Fibroblast of pulmonary artery (primary cell): ENCODE measurements around the gene ADGRL1.
A peak's percentile ranks its signal among the peaks of the same experiment; 100 is the strongest.
"Not testable (repeated sequence)": the region's sequence is repeated elsewhere in the genome, so short reads cannot be mapped to it uniquely, and the experiment has no call there.

Source experiments
- DNase-seq: peaks from one replicate; pipeline ENCODE4 v3.0.0-alpha.2; 2010; ENCODE audit warnings: low read depth
- H3K4me3 ChIP-seq: replicated peaks from 2 replicates; pipeline ENCODE4 v1.5.1; 2011; ENCODE audit warnings: low read depth, mild to moderate bottlenecking, control low read depth, low read length, moderate library complexity
- TF ChIP-seq, protein P1 (sequence below): IDR thresholded peaks from 2 replicates; pipeline ENCODE4 v1.5.1; 2011; ENCODE audit warnings: mild to moderate bottlenecking, control low read depth, low read length, inconsistent platforms; ENCODE audit errors: missing control alignments

ADGRL1 gene

DNA sequence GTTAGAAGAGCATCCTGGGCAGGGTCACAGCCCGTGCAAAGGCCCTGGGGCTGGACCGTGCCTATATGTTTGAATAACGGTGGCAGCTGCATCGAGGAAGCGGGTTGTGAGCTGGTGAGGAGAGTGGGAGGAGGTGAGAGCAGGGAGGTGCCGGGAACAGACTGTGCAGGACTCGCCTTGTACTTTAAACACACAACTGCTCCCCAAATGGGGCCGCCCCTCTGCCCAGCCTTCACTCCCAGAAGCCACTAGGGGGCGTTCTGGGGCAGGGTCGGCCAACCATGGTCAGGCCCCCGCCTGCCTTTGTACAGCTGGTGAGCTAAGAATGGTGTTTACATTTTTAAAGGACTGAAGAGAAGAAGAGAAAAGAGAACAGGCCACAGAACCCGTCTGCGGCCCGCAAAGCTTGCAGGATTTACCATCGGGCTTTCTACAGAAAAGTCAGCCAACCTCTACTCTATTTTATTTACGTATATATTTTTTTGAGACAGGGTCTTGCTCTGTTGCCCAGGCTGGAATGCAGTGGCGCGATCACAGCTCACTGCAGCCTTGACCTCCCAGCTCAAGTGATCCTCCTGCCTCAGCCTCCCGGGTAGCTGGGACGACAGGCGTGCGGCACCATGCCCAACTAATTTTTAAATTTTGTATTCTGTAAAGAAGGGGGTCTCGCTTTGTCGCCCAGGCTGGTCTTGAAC is 5.7 kb downstream of the ADGRL1 start:
- peak; percentile 42 for DNase-seq
- TF ChIP-seq, protein P1, sequence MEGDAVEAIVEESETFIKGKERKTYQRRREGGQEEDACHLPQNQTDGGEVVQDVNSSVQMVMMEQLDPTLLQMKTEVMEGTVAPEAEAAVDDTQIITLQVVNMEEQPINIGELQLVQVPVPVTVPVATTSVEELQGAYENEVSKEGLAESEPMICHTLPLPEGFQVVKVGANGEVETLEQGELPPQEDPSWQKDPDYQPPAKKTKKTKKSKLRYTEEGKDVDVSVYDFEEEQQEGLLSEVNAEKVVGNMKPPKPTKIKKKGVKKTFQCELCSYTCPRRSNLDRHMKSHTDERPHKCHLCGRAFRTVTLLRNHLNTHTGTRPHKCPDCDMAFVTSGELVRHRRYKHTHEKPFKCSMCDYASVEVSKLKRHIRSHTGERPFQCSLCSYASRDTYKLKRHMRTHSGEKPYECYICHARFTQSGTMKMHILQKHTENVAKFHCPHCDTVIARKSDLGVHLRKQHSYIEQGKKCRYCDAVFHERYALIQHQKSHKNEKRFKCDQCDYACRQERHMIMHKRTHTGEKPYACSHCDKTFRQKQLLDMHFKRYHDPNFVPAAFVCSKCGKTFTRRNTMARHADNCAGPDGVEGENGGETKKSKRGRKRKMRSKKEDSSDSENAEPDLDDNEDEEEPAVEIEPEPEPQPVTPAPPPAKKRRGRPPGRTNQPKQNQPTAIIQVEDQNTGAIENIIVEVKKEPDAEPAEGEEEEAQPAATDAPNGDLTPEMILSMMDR, result peak; percentile 44
- H3K4me3 ChIP-seq, result not testable (repeated sequence)

DNA sequence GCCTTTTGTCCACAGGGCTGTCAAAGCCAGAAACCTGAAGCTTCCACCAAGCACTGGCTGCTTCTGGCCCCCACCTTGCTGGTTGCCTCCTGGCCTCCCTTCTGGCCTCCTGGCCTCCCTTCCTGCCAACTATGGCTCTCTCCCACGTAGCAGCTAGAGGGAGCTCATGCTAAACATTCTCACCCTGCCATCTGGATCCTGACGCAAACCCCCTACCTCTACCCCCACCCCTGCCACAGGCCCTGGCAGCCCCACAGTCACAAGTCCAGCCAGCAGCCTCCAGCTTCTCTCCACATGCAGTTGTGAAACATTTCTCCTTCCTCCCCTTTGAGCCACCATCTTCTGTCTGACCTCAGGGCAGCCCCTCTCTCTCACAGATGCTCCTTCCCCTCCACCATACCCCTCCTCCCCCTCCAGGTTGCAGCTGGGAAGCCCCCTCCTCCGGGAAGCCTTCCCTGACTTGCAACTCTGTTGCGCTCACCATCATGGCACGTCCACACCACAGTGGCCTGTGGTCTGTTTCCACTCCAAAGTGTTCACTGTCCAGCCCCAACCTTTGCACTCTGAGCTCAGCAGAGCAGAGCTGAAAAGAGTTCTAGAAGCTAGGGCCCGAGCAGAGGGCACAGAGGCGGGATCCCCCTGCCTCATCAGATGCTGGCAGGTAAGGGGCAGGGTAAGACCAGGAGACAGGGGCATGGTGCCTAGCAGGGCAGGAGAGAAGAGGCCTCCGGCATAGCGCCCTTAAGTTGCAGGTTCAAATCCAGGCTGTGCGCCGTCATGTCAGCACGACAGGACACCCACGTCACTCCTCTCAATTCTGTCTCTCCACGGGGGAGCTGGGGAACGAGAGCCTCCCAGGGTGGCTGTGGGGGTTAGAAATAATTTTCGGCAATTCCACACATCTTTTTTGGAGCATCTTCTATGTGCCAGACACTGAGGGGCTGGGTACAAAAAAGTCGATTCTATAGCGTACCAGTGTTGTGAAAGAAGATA is 7.3 kb downstream of the ADGRL1 start:
- TF ChIP-seq, protein P1, result peak; percentile 6
- H3K4me3 ChIP-seq, result no peak overlapping the region
- peak; percentile 22 for DNase-seq

DNA sequence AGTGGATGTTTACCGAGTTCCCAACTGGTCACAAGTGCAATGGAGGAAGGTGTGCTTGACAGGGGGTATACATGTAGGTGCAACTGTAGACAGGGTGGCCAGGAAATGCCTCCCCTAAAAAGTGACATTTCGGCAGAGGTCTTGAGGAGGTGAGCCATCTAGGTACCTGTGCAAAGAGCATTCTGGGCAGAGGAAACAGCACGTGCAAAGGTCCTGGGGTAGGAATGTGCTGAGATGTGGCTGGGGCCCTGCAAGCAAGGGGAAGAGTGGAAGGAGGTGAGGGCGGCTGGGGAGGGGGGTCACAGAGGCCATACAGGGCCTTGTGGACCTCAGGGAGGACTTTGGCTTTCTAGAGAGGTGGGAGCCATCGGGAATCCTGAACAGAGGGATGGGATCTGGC is 8.1 kb downstream of the ADGRL1 start:
- no peak for DNase-seq
- no peak overlapping the region for H3K4me3 ChIP-seq
- TF ChIP-seq, protein P1, result no peak

DNA sequence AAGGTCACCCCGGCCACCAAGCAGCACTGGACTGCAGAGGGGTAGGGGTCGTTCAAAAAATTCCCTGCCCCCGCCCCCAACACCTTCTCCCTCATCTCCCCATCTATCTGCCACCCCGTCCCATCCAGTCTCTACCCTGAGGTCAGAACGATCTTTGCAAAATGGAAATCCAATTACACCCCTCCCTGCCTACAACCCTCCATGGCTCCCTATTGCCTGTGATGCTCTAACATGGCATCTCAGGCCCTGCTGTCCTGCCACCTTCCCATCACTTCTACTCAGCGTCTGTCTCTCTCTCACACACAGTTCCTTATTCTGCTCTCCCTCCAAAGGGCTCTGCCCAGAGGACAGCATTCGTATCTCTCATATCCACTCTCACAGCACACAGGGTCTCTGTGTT is 8.7 kb downstream of the ADGRL1 start:
- not testable (repeated sequence) for DNase-seq, H3K4me3 ChIP-seq

DNA sequence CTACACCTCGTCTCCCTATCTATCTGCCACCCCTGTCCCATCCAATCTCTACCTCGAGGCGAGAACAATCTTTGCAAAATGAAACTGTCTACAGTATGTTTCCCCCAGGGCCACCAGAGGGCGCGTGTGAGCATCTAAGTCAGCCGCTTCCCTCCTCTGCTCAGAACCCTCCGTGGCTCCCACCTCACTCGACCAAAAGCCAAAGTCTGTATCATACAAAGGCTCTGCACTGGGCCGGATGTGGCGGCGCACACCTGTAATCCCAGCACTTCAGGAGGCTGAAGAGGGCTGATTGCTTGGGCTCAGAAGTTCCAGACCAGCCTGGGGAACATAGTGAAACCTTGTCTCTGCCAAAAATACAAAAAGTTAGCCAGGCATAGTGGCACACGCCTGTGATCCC is 9.9 kb downstream of the ADGRL1 start:
- DNase-seq, result peak; percentile 67
- TF ChIP-seq, protein P1, result peak; percentile 59
- not testable (repeated sequence) for H3K4me3 ChIP-seq

DNA sequence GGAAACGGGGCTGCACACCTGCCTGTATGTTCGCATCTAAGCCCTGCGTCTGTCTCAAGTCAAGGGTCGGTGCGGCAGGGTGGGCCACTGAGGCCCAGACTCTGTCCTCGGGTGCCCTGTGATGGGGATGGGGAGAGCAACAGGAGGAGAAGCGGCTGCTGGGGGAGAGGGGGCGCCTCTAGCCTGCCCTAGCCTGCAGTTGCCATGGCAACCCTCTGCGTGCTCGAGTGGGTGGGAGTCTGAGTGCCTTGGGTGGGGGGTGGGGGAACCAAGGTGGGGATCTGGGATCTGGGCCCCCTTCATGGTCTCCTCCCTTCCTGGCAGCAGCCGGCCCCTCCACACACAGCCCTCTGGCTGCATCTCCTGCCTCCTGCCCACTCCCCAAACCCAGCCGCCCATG is 10.8 kb downstream of the ADGRL1 start:
- H3K4me3 ChIP-seq, DNase-seq: not testable (repeated sequence)

DNA sequence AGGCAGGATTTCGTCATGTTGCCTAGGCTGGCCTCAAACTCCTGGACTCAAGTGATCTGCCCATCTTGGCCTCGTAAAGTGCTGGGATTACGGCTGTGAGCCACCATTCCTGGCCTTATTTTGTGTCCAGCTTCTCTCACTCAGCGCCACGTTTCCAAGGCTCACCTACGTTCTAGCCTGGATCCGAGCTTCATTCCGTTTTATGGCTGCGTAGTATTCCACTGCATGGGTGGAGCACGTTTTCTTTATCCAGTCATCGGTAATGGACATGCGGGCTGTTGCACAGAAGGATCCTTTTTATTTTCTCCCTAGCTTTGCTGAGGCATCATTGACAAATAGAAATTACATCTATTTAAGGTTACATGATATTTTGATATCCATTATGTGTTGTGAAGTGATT is 16.6 kb downstream of the ADGRL1 start:
- DNase-seq, result no peak
- no peak overlapping the region for H3K4me3 ChIP-seq
- TF ChIP-seq, protein P1, result no peak

DNA sequence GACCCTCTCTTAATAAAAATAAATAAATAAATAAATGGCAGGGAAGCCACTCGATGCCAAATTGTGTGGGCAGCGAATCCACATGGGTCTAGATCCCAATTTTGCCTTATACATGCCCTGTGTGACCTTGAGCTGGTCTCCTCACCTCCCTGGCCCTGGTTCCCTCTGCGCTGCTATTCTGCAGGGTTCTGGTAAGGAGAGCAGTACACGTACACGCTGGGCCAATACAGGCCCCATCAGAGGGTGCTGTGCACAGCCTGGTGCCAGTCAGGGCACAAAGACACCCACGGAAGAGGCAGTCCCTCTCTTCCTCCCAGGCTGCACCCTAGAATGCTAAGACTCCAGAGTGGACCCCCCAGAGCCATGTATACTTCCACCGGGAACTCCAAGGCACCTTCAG is 17.9 kb downstream of the ADGRL1 start:
- not testable (repeated sequence) for H3K4me3 ChIP-seq, DNase-seq
